ENCODE measurements around the gene SAFB2.
A peak's percentile ranks its signal among the peaks of the same experiment; 100 is the strongest.

The SAFB2 gene

DNA sequence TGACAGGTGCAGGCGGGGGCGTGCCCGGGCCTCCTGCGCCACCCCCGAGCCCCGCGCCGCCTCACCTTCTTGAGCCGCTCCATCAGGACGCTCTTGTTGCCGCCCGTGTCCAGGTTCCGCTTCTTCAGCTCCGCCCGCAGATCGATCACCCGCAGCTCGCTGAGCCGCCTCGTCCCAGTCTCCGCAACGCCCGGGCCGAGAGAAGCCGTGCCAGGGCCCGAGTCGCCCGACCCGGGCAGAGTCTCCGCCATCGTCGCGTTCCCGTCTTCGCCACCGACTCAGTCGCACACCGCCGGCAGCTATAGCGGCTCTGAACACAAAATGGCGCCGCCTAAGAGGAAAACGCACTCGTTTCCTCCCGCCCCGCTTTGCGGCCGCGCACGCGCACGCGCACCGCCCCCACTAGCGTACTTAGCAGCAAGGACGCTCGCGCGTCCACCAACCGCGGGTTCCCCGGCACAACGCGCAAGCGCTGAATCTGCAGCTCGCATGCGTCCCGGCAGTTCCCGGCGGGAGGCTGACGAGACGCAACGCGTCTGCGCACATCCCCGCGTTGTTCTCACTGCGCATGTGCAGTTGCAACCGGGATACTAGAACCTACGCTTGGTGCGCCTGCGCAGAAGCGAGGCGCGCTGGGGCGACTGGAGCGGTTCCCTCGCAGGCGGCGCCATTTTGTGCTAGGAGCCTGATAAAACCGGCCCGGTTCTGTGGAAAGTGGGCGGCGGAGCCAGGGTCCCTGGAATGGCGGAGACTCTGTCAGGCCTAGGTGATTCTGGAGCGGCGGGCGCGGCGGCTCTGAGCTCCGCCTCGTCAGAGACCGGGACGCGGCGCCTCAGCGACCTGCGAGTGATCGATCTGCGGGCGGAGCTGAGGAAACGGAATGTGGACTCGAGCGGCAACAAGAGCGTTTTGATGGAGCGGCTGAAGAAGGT is at the start of gene SAFB2, which contains the start of gene SAFB:
Gene SAFB2 (minus strand): TSS at position 312 of the 932 bp plus-strand sequence. CDS start 61 bp downstream, at position 251.
Gene SAFB (plus strand): TSS at position 619 of the 932 bp plus-strand sequence. CDS start 123 bp downstream, at position 742.
- DNase-seq (ENCODE audit: low read depth), result peak; percentile 98

DNA sequence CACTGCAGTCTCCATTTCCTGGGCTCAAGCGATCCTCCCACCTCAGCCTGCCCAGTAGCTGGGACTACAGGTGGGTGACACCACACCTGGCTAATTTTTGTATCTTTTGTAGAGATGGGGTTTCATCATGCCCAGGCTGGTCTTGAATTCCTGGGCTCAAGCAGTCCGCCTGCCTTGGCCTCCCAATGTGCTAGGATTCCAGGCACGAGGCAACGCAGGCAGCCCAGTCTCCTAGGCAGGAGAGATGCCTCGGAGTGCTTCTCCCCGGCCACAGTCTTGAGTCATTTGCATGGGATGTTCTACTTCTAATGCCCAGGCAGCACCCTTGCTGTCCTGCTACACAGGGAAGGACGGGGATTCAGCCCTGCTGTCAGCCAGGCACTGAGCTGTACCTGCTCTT is 49.0 kb upstream of the SAFB2 start:
- DNase-seq (ENCODE audit: low read depth), result no peak

DNA sequence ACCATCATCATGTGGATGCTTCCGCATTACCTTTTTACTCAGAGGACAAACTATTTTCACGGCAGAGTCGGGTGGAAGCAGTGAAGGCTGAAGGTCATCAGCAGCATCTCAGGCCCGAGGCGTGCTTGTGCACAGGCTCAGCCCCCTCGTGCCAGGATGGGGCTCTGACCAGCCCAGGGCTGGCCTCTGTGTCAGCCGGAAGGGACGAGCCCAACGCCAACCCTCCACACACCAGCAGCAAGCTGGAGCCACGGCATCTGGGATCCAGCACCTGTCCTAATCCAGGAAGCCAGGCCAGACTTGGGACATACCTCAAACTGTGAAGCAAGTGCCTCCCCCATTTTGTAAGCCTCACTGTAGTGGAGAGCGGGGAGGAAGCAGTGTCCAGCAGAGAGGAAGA is 46.6 kb upstream of the SAFB2 start:
- no peak for DNase-seq (ENCODE audit: low read depth)

DNA sequence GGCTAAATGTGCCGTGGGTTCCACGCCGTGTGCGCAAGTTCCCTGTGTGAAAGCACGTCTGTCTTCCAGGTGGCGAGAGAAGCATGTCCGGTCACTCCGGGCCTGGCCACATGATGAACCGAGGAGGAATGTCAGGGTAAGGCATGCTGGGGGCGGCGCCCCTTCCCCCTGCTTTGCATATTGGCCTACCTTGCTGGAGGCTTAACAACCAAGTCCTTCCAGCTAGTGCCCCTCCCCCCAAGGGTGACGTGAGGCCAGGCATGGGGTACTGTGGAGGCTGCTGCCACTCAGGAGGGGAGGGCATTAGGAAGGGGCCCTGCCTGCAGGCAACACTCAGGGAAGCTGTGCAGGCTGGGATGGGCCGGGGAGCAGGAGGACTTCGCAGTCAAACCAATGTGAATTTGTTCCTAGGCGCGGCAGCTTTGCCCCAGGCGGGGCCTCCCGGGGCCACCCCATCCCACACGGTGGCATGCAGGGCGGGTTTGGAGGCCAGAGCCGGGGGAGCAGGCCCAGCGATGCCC is 45.2 kb upstream of the SAFB2 start:
- no peak for DNase-seq (ENCODE audit: low read depth)

DNA sequence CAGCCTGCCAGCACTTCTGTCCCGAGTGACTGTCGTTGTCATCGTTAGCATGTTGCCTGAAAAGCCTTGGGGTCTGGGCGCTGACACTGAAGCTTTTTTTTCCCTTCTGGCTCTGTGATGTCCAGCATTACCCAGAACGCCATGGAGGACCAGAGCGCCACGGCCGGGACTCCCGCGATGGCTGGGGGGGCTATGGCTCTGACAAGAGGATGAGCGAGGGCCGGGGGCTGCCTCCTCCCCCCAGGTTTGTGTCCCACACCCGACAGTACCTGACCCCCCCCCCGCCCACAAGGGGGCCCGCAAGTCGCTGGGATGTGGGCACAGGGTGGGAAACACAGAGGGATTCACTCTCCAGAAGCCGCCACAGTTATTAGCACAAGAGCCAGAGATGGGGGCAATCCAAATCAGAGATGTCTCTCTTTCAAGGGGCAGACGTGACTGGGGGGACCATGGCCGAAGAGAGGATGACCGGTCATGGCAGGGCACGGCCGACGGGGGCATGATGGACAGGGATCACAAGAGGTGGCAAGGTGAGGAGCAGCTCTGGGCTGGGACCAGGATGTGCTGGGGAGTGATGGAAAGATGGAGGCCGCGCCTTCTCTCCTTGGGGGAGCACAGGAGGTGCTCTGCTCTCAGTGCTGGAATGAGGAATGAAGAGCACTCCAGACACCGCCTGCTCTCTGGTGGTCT is 44.5 kb upstream of the SAFB2 start:
- DNase-seq (ENCODE audit: low read depth), result no peak

DNA sequence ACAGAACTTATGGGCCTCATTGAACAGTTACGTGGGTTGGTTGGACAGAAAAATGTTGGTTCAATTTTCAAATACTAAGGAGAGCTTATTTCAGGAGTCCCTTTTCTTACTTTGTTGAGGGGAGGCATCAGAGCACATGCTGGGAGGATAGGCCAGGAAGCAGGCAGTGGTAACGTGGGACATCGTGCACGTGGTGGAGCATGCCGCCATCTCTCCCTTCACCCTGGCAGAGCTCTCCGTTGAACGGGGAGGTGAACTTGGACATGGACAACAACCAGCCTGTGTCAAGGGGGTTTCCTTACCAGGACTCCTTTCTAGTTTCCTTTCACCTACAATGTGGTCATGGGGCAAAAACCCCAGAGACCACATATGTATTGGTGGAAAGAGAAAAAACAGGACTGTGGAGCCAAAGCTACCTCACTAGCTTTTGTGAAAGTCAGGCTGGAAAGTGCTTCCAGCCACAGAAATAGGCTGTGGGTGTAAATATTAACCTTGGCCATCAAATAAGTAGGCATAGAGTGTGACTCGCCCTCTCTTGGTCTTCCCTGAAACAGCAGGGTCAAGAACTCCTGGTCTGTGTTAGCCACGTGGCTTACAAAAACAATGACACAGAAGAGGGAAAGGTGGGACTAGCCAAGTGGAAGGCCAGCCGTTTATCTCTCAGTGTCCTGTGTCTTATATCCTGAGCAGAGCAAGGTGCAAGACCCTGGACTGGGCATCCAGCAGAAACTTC is 43.4 kb upstream of the SAFB2 start:
- no peak for DNase-seq (ENCODE audit: low read depth)

DNA sequence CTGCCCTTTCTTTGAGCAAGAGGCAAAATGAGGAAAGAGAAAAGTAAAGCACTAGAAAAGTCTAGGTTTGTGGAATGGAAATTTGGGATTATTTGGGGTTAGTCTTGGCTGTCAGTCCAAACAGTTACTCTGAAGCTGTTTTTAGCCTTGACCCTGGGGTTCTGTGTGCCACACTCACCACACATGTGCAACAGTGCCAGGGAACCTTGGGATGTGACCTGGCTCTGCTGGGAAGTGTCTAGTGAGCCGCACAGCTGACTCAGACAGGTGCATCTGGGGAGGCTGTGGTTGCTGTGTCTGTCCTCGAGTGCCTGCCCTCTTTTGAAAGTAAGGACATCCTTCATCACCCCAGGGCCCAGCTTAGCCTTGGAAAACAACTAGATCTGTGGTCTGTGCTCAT is 41.9 kb upstream of the SAFB2 start:
- no peak for DNase-seq (ENCODE audit: low read depth)

DNA sequence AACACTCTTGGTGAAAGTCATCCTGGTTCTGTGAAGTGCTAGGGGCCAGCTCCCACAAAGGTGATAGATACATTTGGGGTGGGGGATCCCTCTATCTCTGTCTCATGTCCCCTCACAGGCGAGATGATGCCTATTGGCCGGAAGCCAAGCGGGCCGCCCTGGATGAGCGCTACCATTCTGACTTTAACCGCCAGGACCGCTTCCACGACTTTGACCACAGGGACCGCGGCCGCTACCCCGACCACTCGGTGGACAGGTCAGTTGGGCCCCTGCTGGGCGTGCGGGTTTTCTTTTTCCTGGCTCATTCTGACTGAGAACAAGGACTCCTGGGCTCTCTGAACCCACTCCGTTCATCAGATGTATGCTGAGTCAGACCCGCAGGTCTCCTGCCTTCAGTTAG is 41.3 kb upstream of the SAFB2 start:
- no peak for DNase-seq (ENCODE audit: low read depth)

DNA sequence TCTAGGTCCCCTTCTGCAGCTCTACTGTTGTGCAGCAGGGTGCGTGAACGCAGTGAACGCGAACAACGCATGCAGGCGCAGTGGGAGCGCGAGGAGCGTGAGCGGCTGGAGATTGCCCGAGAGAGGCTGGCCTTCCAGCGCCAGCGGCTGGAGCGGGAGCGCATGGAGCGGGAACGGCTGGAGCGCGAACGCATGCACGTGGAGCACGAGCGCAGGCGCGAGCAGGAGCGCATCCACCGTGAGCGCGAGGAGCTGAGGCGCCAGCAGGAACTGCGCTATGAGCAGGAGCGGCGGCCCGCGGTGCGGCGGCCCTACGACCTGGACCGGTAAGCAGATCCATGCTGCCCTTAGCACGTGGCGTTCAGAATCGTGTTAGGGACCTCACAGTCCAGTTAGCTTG is 38.9 kb upstream of the SAFB2 start:
- no peak for DNase-seq (ENCODE audit: low read depth)

DNA sequence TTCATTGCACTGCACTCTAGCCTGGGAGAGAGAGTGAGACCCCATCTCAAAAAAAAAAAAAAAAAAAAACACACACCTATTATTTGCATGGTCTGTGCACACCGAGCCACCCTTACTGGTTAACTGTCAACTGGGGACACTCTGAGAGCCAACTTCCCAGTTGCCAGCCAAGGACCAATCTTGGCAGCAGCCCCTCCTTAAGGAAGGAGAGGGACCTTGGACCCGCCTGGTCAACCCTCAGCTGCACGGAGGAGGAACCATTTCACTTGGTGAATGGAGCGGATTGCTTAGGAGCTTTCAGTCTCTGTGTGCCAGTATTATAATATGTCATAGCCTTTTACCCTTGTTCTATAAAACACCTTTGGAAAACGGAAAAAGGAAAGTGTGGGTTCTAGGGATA is 32.8 kb upstream of the SAFB2 start:
- no peak for DNase-seq (ENCODE audit: low read depth)

DNA sequence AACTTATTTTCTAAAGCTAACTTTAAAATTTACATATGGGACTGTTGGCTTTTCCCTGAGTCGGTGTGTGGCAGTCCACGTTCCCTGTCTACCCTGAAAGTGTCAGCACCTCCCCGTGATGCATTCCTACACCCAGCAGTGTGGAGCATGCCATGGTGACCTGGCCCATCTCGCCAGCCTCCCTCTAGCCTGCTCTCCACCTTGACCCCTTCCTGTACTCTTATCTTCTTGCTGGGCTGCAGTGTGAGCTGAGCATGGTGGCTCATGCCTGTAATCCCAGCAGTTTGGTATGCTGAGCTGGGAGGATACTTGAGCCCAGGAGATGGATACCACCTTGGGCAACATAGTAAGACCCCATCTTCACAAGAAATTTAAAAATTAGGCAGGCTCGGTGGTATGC is 32.4 kb upstream of the SAFB2 start:
- DNase-seq (ENCODE audit: low read depth), result no peak

DNA sequence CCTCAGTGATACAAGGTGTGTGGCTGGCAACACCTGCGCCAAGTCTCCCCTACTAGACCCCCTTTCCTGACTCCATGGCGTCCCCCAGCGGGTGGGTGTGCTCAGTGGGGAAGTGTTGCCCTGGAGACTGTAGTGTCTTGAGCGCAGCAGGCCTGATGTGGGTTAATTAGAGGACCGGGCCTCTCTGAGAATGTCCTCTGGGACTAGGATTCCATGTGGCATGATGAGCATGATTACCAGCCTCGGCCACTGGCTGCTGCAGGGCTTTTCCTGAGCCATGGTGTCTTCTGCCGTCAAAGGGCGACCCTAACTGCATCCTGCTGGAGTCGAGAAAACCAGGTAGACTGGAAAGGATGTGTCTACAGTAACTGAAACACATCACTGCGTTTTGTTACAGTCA is 29.7 kb upstream of the SAFB2 start:
- no peak for DNase-seq (ENCODE audit: low read depth)

DNA sequence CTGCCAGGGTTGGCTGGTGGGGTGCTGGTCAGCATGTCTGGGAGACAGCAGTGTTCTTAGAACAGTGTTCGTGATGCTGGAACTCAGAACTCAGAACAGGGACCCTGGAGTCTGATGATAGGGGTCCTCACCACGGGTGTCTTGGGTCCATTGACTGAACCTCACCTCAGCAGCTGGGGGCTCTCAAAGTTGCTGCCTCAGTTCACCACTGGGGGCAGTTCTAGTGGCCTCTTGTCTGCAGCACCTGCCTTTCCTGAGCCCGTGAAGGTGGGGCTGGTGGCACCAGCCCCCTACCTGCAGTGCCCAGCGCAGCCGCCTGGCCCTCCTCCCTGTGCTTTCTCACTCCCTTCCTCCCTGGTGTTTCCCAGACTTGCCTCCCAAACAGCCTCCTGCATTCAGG is 28.8 kb upstream of the SAFB2 start:
- no peak for DNase-seq (ENCODE audit: low read depth)

DNA sequence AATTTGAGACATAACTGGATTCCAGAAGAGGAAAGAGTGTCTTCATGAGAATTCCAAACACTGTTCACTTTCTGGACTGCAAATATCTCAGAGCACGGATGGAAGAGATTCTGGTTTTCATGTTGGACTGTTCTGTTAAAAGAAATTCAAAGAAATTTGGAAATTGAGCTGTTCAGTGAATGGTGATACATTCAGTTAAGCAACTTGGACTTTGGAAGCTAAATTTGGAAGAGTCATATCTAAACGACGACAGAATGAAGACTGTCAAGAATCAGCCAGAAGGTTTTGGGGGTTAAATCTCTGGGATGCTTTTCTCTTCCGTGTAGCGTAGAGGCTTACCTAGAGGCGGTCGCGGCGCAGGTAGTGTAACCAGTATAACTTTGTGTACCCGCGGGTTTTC is 25.9 kb upstream of the SAFB2 start:
- DNase-seq (ENCODE audit: low read depth), result no peak

DNA sequence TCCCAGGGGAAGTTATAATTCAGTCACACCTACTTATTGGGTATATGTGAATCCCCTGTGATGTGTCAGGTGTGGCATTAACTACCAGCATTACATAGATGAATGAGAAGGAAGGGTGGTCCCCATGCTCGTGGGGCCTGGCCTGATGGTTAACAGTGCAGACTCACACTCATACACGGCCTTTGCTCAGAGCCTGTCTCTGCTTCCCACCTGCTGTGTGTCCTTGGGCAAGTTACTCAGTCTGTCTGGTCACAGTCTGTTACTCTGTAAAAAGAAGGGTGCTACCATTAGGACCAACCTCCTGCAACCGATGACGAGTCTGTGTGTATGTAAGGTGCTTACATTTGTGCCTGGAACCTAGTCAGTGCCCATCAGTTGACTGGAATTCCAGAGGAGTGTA is 24.1 kb upstream of the SAFB2 start:
- DNase-seq (ENCODE audit: low read depth), result no peak

DNA sequence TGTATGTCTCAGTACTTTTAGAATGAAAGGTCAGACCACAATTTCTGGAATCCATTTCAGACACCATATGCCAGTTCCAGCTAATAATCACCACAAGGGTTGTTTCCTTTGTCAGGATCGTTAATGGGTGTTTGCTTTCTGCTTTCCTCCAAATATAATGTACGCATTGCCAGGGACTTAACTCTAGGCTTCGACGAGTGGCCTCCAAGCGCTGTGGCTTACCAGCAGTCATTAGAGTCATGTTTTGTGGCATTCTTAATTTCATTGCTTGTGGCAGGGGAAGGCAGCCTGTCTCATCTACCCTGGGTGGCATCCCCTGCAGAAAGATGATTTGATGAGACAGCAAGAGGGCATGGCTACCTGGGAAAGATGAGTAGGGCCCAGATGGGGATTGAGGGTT is 22.8 kb upstream of the SAFB2 start:
- no peak for DNase-seq (ENCODE audit: low read depth)

DNA sequence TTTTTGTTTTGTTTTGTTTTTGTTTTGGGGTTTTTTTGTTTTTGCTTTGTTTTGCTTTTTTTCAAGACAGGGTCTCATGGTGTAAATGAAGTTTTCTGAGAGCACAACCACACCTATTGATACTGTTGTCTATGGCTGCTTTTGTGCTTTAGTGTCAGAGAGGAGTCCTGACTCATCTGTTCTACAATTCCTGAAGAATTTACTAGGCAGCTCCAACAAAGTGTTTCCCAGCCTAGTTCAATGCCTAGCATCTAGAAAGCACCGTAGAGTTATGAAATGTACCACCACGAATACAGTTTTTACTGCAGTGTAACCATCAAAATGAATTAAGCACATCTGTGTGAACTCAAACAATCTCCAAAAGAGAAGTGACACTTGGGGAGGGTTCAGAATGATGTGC is 21.5 kb upstream of the SAFB2 start:
- DNase-seq (ENCODE audit: low read depth), result no peak

DNA sequence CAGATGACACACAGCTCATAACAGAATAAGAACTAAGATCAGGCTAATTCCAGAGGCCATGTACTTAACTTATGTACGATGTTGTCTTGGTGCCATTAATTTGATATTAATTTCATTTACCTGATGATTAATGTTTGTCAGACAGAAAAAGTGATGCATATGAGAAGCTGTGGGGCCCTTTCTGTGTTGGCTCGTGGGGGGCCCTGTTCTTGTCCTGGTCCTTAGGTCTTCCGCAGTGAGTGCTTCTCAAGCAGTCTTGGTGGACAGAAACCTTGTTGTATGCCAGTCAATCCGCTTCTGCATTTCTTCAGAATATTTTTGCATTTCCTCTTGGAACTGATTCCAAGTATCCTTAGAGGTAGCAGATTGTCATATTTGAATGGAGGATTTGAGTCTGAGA is 20.5 kb upstream of the SAFB2 start:
- no peak for DNase-seq (ENCODE audit: low read depth)

DNA sequence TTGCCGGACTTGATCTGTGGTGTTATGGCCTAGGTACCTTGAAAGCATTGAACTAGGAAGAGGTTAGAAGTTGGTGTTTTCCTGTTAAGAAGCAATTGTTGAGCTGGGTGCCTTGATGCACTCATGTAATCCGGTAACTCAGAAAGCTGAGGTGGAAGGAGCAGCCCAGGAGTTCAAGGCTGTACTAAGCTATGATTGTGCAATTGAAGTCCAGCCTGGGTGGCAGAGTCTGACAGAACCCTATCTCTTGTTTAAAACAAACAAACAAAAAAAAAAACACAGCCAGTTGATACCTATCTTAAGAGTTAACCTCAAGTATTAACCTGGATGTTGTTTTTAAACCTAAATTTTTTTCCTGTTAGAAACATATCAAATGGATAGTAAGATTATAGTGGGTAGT is 19.6 kb upstream of the SAFB2 start:
- no peak for DNase-seq (ENCODE audit: low read depth)

DNA sequence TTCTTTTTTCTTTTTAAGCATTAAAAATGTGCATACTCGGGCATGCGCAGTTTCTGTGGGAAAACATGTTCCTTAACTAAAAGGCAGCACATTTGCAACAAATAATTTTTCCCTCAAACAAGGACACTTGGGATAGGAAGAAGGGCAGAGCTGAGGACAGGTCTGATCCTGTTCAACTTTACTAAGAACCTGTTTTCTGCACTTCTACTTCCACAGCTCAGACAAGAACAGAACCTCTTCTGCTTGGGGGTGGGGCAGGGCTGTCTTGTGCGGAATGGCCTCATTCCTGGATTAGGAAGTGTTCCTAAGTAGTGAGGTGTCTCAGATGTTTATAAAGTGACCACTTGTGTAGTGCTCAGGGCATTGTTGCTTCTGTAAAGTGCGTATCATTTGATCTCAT is 18.6 kb upstream of the SAFB2 start:
- no peak for DNase-seq (ENCODE audit: low read depth)

DNA sequence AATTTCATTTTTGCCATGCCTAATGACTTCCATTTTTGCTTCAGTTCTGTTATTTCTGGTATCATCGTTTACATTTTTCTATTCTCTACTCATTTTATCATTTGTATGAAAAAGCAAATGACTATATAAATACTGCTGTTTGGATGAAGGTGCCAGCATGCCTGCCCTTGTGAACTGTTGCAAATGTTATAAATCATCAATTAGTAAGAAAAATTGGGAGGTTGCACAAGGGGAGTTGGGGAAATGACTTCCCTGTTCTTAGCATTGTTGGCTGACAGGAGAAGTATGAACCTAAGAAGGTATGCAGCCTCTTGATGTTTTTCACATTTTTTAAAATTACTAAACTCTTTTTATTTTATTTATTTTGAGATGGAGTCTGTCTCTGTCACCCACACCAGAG is 15.4 kb upstream of the SAFB2 start:
- DNase-seq (ENCODE audit: low read depth), result no peak

DNA sequence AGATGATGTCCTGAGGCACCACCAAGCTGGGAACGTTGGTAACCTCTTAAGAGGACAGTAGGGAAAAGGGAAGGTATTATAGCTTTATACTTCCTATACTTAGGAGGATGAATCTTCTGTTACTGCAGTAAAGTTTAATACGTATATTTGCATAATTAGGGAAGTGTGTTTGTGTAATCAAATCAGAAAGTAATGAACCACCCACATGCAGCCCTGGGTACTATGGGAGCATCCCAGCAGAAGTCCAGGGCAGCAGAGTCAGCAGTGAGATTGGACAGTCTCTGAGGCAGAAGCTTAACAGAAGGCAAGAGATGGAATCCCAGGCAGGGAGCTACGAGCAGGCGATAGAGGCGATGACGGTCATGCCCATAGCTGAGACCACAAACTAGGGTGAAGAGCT is 12.9 kb upstream of the SAFB2 start:
- no peak for DNase-seq (ENCODE audit: low read depth)

DNA sequence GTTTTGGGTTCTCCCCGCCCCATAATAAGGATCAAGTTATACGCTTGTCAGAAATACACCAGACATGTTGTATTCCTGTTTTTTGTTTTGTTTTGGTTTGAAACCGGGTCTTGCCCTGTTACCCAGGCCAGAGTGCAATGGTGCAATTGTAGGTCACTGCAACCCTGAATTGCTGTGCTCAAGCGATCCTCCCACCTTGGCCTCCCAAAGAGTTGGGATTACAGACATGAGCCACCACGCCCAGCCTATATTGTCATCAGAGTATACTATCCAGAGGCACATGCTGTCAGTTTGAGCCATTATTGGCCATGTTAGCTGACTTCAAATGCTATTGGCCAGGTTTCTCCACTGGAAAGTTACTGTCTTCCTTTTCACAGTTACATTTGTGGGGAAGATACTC is 10.1 kb upstream of the SAFB2 start:
- DNase-seq (ENCODE audit: low read depth), result no peak
